Mesenchymal stem cell (in vitro differentiated cells and primary cell): Measurements from ENCODE around the gene LRRC37A.
"Not testable (repeated sequence)": the region's sequence is repeated elsewhere in the genome, so short reads cannot be mapped to it uniquely, and the experiment has no call there.

ENCODE experiments used
- DNase-seq: peaks from one replicate; pipeline ENCODE4 v3.0.0-alpha.2; 2013
- H2AFZ ChIP-seq: one replicate; pipeline ENCODE4 v1.6.1; 2013; ENCODE audit warnings: low read depth, mild to moderate bottlenecking, control low read depth, inconsistent platforms, low read length, moderate library complexity
- H2AK5ac ChIP-seq: 2 replicates; pipeline ENCODE4 v1.6.1; 2013; ENCODE audit warnings: low read length, moderate library complexity, mild to moderate bottlenecking, inconsistent platforms; ENCODE audit not compliant: severe bottlenecking
- H2BK120ac ChIP-seq: one replicate; pipeline ENCODE4 v1.6.1; 2013; ENCODE audit warnings: low read depth, mild to moderate bottlenecking, inconsistent platforms, low read length, moderate library complexity
- H2BK12ac ChIP-seq, 2 experiments: one replicate each; pipeline ENCODE4 v1.6.1; 2013; ENCODE audit warnings: inconsistent platforms in 2 of 2, low read length in 2 of 2, mild to moderate bottlenecking in 2 of 2, moderate library complexity in 2 of 2, control low read depth in 1 of 2
- H2BK15ac ChIP-seq: one replicate; pipeline ENCODE4 v1.6.1; 2013; ENCODE audit warnings: mild to moderate bottlenecking, low read depth, inconsistent platforms; ENCODE audit not compliant: poor library complexity, severe bottlenecking
- H2BK5ac ChIP-seq: 2 replicates; pipeline ENCODE4 v1.6.1; 2013; ENCODE audit warnings: low read depth, mild to moderate bottlenecking, low read length, control low read depth, inconsistent platforms; ENCODE audit not compliant: poor library complexity, severe bottlenecking
- H3K14ac ChIP-seq, 2 experiments: one replicate each; pipeline ENCODE4 v1.6.1; 2013; ENCODE audit warnings: inconsistent platforms in 2 of 2, low read length in 2 of 2, control low read depth in 1 of 2, mild to moderate bottlenecking in 1 of 2, moderate library complexity in 1 of 2
- H3K18ac ChIP-seq, 2 experiments: one replicate each; pipeline ENCODE4 v1.6.1; 2013; ENCODE audit warnings: inconsistent platforms in 2 of 2, low read length in 2 of 2, control low read depth in 1 of 2, low read depth in 1 of 2, mild to moderate bottlenecking in 1 of 2
- H3K23ac ChIP-seq, 2 experiments: one replicate each; pipeline ENCODE4 v1.6.1; 2013; ENCODE audit warnings: inconsistent platforms in 2 of 2, low read length in 2 of 2, mild to moderate bottlenecking in 2 of 2, moderate library complexity in 2 of 2, control low read depth in 1 of 2
- H3K27ac ChIP-seq: 2 replicates; pipeline ENCODE4 v1.5.1; 2013; ENCODE audit warnings: mild to moderate bottlenecking, moderate library complexity, low read length, control low read depth, inconsistent platforms; ENCODE audit not compliant: poor library complexity, severe bottlenecking
- H3K27me3 ChIP-seq, 2 experiments: 2 replicates each; pipeline versions ENCODE4 v1.6.1 to v1.7.0; 2013; ENCODE audit warnings: low read length in 2 of 2, mild to moderate bottlenecking in 2 of 2, moderate library complexity in 2 of 2, control low read depth in 1 of 2, inconsistent platforms in 1 of 2; ENCODE audit not compliant: control insufficient read depth in 1 of 2, insufficient read depth in 1 of 2
- H3K36me3 ChIP-seq, 2 experiments: 2 replicates each; pipeline versions ENCODE4 v1.6.1 to v1.7.0; 2013; ENCODE audit warnings: low read length in 2 of 2, control low read depth in 1 of 2, inconsistent platforms in 1 of 2, low read depth in 1 of 2, mild to moderate bottlenecking in 1 of 2; ENCODE audit not compliant: insufficient read depth in 2 of 2, control insufficient read depth in 1 of 2
- H3K4ac ChIP-seq, 2 experiments: one replicate each; pipeline ENCODE4 v1.6.1; 2013; ENCODE audit warnings: inconsistent platforms in 2 of 2, low read length in 2 of 2, mild to moderate bottlenecking in 2 of 2, moderate library complexity in 2 of 2, control low read depth in 1 of 2, low read depth in 1 of 2
- H3K4me1 ChIP-seq: 2 replicates; pipeline ENCODE4 v1.6.1; 2013; ENCODE audit warnings: low read depth, low read length, control low read depth; ENCODE audit not compliant: control insufficient read depth, insufficient read depth
- H3K4me2 ChIP-seq: 2 replicates; pipeline ENCODE4 v1.6.1; 2013; ENCODE audit warnings: low read length, mild to moderate bottlenecking, inconsistent platforms; ENCODE audit not compliant: poor library complexity, severe bottlenecking
- H3K4me3 ChIP-seq, 2 experiments: 2 replicates each; pipeline versions ENCODE4 v1.5.1 to v1.7.0; 2013; ENCODE audit warnings: low read length in 2 of 2, mild to moderate bottlenecking in 2 of 2, control low read depth in 1 of 2, low read depth in 1 of 2; ENCODE audit not compliant: insufficient read depth in 1 of 2
- H3K79me1 ChIP-seq: replicated peaks from 2 replicates; pipeline ENCODE4 v1.6.1; 2013; ENCODE audit warnings: mild to moderate bottlenecking, control low read depth, low read length, inconsistent platforms; ENCODE audit not compliant: poor library complexity, severe bottlenecking
- H3K9ac ChIP-seq: 2 replicates; pipeline ENCODE4 v1.7.0; 2013; ENCODE audit warnings: mild to moderate bottlenecking, low read length, moderate library complexity
- H3K9me3 ChIP-seq: 2 replicates; pipeline ENCODE4 v1.7.0; 2013; ENCODE audit warnings: mild to moderate bottlenecking, low read length; ENCODE audit not compliant: control insufficient read depth
- H4K8ac ChIP-seq: one replicate; pipeline ENCODE4 v1.6.1; 2013; ENCODE audit warnings: inconsistent platforms, mild to moderate bottlenecking, low read length, moderate library complexity
- H4K91ac ChIP-seq: one replicate; pipeline ENCODE4 v1.6.1; 2013; ENCODE audit warnings: mild to moderate bottlenecking, low read length, inconsistent platforms
- WGBS: methylation state at CpG from one replicate; pipeline ENCODE4 v1.1.7; 2013; ENCODE audit warnings: mixed read lengths; 5-methylcytosine and 5-hydroxymethylcytosine counted together

LRRC37A gene

DNA sequence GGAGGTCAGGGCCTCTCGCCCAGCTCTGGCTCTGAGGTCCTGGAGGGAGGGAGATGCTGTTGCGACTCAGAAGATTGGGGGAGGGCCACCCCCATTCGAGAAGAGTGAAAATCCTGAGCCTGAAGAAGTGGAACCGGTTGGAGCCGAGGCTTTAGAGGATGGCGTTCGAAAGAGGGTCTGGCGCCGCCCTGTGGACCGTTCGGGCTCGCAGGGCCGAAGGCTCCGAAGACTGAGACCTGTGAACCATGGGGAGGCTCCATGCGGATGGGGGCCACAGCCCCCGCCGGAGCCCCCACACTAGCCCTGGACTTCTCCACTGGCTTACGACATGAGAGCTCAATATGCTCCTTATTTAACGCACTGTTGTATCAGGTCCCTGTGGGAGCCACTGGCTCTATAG, 46.3 kb downstream of the LRRC37A start:
- not testable (repeated sequence) for H2BK15ac ChIP-seq, H3K4me2 ChIP-seq, H3K36me3 ChIP-seq, H3K9ac ChIP-seq, H2BK12ac ChIP-seq, H3K18ac ChIP-seq, H3K27me3 ChIP-seq, DNase-seq, H3K14ac ChIP-seq, H3K4me3 ChIP-seq, H3K9me3 ChIP-seq, H3K23ac ChIP-seq, H3K4me1 ChIP-seq, H3K4ac ChIP-seq, H2BK5ac ChIP-seq, H4K91ac ChIP-seq, H2AFZ ChIP-seq, H2AK5ac ChIP-seq, H4K8ac ChIP-seq, H3K27ac ChIP-seq, H3K79me1 ChIP-seq, H2BK120ac ChIP-seq
- no CpG with 5 or more reads among the region's 19 CpGs for WGBS

- H3K4me2 ChIP-seq, H3K4ac ChIP-seq, H2BK12ac ChIP-seq, H2BK120ac ChIP-seq, H3K23ac ChIP-seq, H3K18ac ChIP-seq, H3K14ac ChIP-seq, H2BK5ac ChIP-seq, H3K79me1 ChIP-seq, H2BK15ac ChIP-seq, H3K4me1 ChIP-seq, H2AK5ac ChIP-seq, H2AFZ ChIP-seq, H4K8ac ChIP-seq, H3K36me3 ChIP-seq, H4K91ac ChIP-seq, H3K27me3 ChIP-seq, H3K4me3 ChIP-seq, H3K9me3 ChIP-seq, DNase-seq, H3K27ac ChIP-seq, H3K9ac ChIP-seq: not testable (repeated sequence)
- no CpG with 5 or more reads among the region's 3 CpGs for whole genome bisulfite sequencing
Measured at GRCh38 chr17:46342131-46342530, 47.2 kb downstream of the LRRC37A start.

DNA sequence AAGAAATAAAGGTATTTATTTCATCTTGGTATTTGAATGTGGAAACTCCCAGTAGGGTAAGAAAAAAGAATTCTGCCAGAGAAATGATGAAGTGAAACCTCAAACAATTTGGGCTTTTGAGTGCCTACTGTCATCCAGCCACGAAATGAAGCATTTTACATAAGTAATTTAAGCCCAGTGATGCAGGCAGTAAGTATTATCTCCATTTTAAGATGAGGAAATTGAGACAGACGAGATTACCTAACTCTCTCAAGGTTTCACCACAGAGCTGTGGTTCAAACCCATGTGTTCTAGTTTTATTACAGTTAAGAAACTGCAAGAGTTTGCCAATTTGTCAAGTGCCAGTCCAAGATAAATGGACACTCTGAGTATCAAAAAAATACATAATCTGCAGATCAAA, 53.4 kb downstream of the LRRC37A start:
- not testable (repeated sequence) for H3K4me1 ChIP-seq, H2BK12ac ChIP-seq, H3K36me3 ChIP-seq, H3K27me3 ChIP-seq, H2BK5ac ChIP-seq, H4K91ac ChIP-seq, H3K9ac ChIP-seq, H3K9me3 ChIP-seq, H3K4ac ChIP-seq, H3K27ac ChIP-seq, H3K79me1 ChIP-seq, H2AK5ac ChIP-seq, H2AFZ ChIP-seq, H3K4me3 ChIP-seq, H2BK120ac ChIP-seq, H3K23ac ChIP-seq, H3K18ac ChIP-seq, H3K14ac ChIP-seq, DNase-seq, H4K8ac ChIP-seq, H3K4me2 ChIP-seq, H2BK15ac ChIP-seq
- no CpG with 5 or more reads among the region's 2 CpGs for WGBS

- H3K9ac ChIP-seq, H2BK15ac ChIP-seq, H3K18ac ChIP-seq, H2AFZ ChIP-seq, H3K4me2 ChIP-seq, H3K27me3 ChIP-seq, H3K14ac ChIP-seq, H2BK120ac ChIP-seq, H3K79me1 ChIP-seq, H3K4ac ChIP-seq, H3K23ac ChIP-seq, H4K8ac ChIP-seq, H3K4me3 ChIP-seq, DNase-seq, H2BK5ac ChIP-seq, H2AK5ac ChIP-seq, H4K91ac ChIP-seq, H3K27ac ChIP-seq, H2BK12ac ChIP-seq, H3K4me1 ChIP-seq, H3K9me3 ChIP-seq, H3K36me3 ChIP-seq: not testable (repeated sequence)
- no CpG with 5 or more reads among the region's 1 CpG for whole genome bisulfite sequencing
Measured at GRCh38 chr17:46349060-46349459, 54.1 kb downstream of the LRRC37A start.
